ENCODE data around the gene GJC1. TPM values are rescaled to one million over a fixed set of nuclear protein-coding genes. Genes with fewer than 3 reads are reported as not detected.

Gene GJC1
- polyA plus RNA-seq, 1 of the 3 experiments (the other 2 are of a cell fraction): 15.2 TPM

DNA sequence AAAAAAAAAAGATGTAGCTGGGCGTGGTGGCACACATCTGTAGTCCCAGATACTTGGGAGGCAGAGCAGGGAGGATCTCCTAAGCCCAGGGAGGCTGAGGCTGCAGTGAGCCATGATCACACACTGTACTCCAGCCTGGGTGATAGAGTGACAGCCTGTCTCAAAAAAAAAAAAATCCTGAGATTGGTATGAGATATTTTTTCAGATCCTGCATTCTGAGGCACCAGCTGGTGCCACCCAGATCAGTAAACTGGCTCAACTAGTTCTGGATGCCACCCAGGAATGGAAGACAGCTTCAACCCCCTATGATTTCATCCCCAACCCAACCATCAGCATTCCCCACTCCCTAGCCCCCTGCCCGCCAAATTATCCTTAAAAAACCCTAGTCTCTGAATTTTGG lies 7.1 kb upstream of the GJC1 start:
- Histone ChIP-seq H3K79me2 (ENCODE audit: insufficient read depth) (no peaks in the 10 kb centered on the region), H3K36me3 (replicated peaks in 1 of 2; ENCODE audit: control insufficient read depth in 1 of 2, insufficient read depth in 2 of 2, low read length in 1 of 2) (no peaks in the 10 kb centered on the region), H3K9me3 (no peaks in the 10 kb centered on the region), H3K27ac (ENCODE audit: low read depth in 2 of 2, low read length in 1 of 2) (no peak overlapping the region), H3F3A (replicated peaks; ENCODE audit: insufficient read depth) (peaks cover 7% of the 10 kb centered on the region), H3K4me1 (ENCODE audit: control insufficient read depth in 1 of 2, insufficient read depth in 2 of 2, low read depth in 1 of 2, low read length in 1 of 2) (no peaks in the 10 kb centered on the region), H3K9ac (no peak overlapping the region), H3K4me2 (no peak overlapping the region), H3K4me3 (ENCODE audit: low read depth in 2 of 2, low read length in 1 of 2) (no peak overlapping the region), H2AFZ (ENCODE audit: low read depth) (no peak overlapping the region), H3K9me2 (no peaks in the 10 kb centered on the region), H3K27me3 (ENCODE audit: insufficient read depth) (no peaks in the 10 kb centered on the region), H4K20me1 (ENCODE audit: insufficient read depth) (no peaks in the 10 kb centered on the region)
- ChIA-PET CTCF (interaction anchor here (0.8 to 13.4 kb wide), 3 partner anchors 11 to 60 kb away, joined by 3 to 109 read pairs (median 3); no protein-coding TSS in a partner anchor), POLR2A (interaction anchor here (0.7 kb wide), 1 partner anchor 57 kb away, joined by 3 read pairs; no protein-coding TSS in a partner anchor)
- 58% methylated on average over 2 of the region's 2 CpGs for WGBS (ENCODE audit: low lambda C conversion rate)
- no peak for DNase-seq
- TF ChIP-seq GATA2 (CRISPR knock-in tag; IDR thresholded peaks at IDR 0.05): no peak
- TF ChIP-seq FOXM1 (IDR thresholded peaks at IDR 0.05; ENCODE audit: low read depth): no peak
- TF ChIP-seq TCF12 (IDR thresholded peaks at IDR 0.05): no peak
- TF ChIP-seq ELF1 (IDR thresholded peaks at IDR 0.05): no peak
- no peak for TF ChIP-seq TAF1 (IDR thresholded peaks at IDR 0.05; ENCODE audit: borderline replicate concordance, low read depth, low read length)
- TF ChIP-seq RXRA (IDR thresholded peaks at IDR 0.05; ENCODE audit: borderline replicate concordance, low read depth): no peak
- TF ChIP-seq, protein P1, sequence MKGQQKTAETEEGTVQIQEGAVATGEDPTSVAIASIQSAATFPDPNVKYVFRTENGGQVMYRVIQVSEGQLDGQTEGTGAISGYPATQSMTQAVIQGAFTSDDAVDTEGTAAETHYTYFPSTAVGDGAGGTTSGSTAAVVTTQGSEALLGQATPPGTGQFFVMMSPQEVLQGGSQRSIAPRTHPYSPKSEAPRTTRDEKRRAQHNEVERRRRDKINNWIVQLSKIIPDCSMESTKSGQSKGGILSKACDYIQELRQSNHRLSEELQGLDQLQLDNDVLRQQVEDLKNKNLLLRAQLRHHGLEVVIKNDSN (IDR thresholded peaks at IDR 0.05; ENCODE audit: borderline replicate concordance, low read depth): no peak
- no peak for TF ChIP-seq YY1 (IDR thresholded peaks at IDR 0.05; ENCODE audit: low read depth)
- TF ChIP-seq PBX3 (IDR thresholded peaks at IDR 0.05): no peak
- no peak for TF ChIP-seq TEAD4 (IDR thresholded peaks at IDR 0.05; ENCODE audit: borderline replicate concordance, insufficient read depth)
- no peak for TF ChIP-seq JUND (IDR thresholded peaks at IDR 0.05)
- TF ChIP-seq REST (IDR thresholded peaks at IDR 0.05; ENCODE audit: low read depth, low read length): no peak
- TF ChIP-seq FOSL2 (IDR thresholded peaks at IDR 0.05; ENCODE audit: borderline replicate concordance, low read depth): no peak
- no peak for TF ChIP-seq MAX (IDR thresholded peaks at IDR 0.05; ENCODE audit: low read depth)
- no peak for TF ChIP-seq MXI1 (IDR thresholded peaks at IDR 0.05; ENCODE audit: low read depth, low read length)
- no peak for TF ChIP-seq SMC3 (IDR thresholded peaks at IDR 0.05; ENCODE audit: low read depth, low read length)
- TF ChIP-seq MEF2A (IDR thresholded peaks at IDR 0.05; ENCODE audit: borderline replicate concordance, low read depth): no peak
